Subcutaneous adipose tissue (tissue), 4 donors: ENCODE data around the gene ARHGDIA. TPM values are rescaled to one million over a fixed set of nuclear protein-coding genes. Genes with fewer than 3 reads are reported as not detected.

Source experiments
- total RNA-seq, 4 donors: library from RNA; depleted of rRNA; stranded (reverse); fragments of >200 nt; gene quantifications; one replicate each; pipeline ENCODE4 v1.1.0, GENCODE V29; 2016
- TF ChIP-seq, protein P1 (sequence below): fragments of 450-650 bp; IDR thresholded peaks from one replicate; pipeline ENCODE4 v1.5.1; 2016; ENCODE audit warnings: low read depth, mild to moderate bottlenecking, control low read depth, antibody characterized with exemption, moderate library complexity

Gene ARHGDIA
- total RNA-seq, 4 donors from 2014 or later: 116 to 235 (median 167) TPM

DNA sequence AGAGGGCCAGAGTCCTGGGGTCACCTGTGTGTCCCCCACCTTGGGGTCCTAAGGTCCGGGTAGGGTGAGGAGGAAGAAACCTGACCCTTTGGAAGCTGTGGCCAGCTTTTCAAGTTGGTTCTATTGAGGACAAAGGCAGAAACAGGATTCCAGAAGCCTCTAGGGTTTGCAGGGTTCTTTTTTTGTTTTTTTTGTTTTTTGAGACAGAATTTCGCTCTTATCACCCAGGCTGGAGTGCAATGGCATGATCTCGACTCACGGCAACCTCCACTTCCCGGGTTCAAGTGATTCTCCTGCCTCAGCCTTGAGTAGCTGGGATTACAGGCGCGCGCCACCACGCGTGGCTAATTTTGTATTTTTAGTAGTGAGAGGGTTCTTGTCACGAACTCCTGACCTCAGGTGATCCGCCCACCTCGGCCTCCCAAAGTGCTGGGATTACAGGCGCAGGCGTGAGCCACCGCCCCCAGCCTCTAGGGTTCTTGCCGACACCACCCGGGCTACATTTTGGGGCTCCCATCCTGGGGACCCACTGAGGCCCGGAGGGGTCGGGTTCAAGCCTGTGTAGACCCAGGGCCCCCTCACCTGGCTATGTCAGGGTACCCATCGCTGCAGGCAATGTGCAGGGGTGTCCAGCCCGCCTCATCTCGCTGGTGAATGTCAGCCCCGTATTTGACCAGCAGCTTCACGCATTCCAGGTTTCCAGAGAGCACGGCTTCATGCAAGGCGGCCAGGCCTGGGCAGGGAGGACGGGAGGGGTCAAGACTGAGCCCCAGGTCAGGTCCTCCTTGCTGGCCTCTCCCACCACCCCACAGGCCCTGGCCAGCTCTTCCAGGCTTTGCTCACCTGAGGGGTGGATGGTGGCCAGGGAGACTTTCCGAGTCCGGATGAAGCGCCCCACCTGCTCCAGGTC lies 37.0 kb downstream of the ARHGDIA start:
- TF ChIP-seq, protein P1, sequence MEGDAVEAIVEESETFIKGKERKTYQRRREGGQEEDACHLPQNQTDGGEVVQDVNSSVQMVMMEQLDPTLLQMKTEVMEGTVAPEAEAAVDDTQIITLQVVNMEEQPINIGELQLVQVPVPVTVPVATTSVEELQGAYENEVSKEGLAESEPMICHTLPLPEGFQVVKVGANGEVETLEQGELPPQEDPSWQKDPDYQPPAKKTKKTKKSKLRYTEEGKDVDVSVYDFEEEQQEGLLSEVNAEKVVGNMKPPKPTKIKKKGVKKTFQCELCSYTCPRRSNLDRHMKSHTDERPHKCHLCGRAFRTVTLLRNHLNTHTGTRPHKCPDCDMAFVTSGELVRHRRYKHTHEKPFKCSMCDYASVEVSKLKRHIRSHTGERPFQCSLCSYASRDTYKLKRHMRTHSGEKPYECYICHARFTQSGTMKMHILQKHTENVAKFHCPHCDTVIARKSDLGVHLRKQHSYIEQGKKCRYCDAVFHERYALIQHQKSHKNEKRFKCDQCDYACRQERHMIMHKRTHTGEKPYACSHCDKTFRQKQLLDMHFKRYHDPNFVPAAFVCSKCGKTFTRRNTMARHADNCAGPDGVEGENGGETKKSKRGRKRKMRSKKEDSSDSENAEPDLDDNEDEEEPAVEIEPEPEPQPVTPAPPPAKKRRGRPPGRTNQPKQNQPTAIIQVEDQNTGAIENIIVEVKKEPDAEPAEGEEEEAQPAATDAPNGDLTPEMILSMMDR: no peak

DNA sequence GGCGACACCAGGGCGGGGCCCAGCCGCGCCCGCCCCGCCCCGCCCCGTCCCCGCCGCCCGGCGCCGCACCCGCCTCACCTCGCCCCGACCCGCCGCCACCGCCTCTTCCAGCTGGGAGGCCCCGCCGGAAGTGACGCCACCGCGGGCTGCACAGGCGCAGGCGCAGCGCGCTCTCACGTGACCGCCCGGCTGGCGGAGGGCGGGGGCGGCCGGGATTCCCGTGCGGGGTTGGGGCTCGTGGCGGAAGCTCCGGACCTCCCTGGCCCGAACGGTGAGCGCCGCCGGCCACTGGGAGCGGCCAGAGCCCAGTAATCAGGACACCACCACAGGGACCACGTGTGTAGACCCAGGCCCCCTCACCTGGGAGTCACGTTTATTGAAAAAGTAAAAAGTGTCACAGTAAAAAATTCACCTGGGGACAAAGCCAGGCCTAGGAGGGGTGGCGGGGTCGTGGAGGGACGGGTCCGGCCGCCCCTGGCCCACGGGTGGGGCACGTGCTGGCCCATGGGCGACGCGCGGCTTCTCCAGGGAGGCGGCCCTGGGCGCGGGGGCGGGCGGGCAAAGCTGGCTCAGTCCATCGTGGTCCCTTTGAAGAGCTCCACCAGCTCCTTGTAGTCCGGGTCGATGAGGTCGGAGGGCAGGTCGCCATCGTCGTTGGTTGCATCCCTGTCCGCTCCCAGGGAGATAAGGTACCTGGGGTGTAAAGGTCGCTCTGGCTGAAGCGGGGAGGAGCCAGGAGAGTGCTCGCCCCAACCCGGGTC lies 37.8 kb downstream of the ARHGDIA start, which contains the start of gene MCRIP1:
TSS of gene MCRIP1 (minus strand) at position 132 of the 761 bp plus-strand sequence. CDS start 8,785 bp downstream, outside the sequence.
- TF ChIP-seq, protein P1: no peak

GRCh38 chr17:81832608-81833159 lies 38.5 kb downstream of the ARHGDIA start:
- TF ChIP-seq, protein P1: no peak

DNA sequence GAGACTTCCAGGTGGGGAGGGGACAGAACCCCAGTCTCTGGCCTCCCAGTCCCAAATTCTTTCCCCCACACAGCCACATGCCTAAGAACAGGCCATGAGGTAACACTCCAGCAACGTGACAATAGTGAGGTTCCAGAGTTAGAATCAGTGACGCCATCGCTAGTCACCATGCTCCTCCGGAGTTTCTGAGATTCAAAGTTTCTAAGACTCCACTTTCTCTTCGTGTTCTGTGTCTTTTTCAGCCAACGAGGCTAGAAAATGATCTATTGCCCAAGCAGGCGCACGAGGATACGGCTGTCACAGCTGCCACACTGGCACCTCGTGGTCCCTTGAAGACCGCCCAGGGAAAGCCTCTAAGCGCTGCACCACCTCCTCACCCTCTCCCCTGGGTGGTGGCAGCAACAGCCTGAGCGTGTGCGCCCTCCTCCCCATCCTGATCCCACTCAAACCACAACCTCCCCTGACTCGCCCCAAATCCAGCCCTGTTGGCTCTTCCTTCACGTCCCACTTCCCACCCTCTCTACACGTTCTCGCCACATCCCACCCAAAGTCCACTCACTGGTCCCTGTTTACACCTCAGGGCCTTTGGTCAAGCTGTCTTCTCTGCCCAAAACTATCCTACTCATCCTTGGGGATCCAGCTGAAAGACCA lies 39.1 kb downstream of the ARHGDIA start:
- TF ChIP-seq, protein P1: no peak

DNA sequence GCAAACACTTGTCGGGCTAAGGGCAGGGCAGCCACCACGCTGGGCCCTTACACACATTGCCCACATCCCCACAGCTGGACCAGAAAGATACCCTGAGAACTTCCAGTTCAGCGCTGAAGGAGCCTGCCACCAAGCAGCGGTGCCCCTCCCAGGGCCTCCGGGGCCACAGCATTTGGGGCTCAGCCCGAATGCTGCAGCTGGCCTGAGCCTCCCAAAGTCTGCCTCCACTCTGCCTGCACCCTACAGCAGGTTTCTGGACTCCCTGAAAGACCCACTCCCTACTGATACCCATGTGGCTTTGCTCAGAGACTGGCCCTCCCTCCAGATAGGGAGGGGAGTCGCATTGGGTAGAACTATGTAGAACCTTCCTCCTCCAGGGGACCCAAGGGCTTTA lies 39.6 kb downstream of the ARHGDIA start:
- TF ChIP-seq, protein P1: no peak

- TF ChIP-seq, protein P1: no peak
Measured at GRCh38 chr17:81829858-81830257, 41.3 kb downstream of the ARHGDIA start.
